Fibroblast of peridontal ligament (primary cell): ENCODE results near the gene CRYAB.
"Not testable (repeated sequence)": the region's sequence is repeated elsewhere in the genome, so short reads cannot be mapped to it uniquely, and the experiment has no call there.

ENCODE experiments used
- DNase-seq: peaks from one replicate; pipeline ENCODE4 v3.0.0-alpha.2; 2010; ENCODE audit errors: extremely low read depth

CRYAB gene

DNA sequence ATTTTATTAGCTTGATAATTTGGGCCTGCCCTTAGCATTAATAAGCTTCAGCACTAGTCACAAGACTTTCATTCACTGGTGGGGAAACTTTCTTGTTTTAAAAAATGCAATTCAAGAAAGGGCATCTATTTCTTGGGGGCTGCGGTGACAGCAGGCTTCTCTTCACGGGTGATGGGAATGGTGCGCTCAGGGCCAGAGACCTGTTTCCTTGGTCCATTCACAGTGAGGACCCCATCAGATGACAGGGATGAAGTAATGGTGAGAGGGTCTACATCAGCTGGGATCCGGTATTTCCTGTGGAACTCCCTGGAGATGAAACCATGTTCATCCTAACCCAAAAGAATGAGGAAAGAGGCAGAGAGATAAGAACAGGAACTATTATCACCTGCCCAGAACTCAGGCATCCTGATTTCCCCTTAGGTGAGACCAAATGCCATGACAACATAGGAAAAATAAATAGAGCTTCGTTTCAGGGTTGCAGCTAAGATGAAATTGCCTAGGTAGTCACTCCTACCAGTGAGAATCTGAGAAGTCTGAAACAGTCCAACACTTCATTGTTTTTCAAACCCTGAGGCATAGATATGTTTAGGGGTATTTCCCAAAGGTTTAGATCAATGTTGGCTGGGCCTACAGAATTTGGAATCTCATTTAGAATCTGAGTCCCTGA is 2.8 kb downstream of the CRYAB start:
- no peak for DNase-seq

DNA sequence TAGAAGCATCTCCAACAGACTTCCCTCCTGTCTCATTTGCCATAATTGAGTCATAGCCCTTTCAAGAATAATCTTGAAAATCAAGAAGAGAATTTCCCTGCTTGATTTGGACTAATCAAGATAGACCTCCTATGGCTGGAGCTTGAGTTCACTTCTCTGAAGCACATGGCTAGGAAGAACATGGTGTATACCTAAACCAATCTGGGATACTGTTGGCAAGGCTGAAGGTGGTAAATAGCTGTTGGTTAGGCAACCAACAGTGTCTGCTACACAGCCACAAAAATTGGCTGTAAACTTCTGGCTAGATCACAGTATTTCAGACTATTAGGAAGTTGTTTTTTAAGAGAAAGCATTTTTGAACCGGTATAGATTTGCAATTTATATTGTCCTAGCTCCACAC is 4.9 kb downstream of the CRYAB start:
- no peak for DNase-seq

DNA sequence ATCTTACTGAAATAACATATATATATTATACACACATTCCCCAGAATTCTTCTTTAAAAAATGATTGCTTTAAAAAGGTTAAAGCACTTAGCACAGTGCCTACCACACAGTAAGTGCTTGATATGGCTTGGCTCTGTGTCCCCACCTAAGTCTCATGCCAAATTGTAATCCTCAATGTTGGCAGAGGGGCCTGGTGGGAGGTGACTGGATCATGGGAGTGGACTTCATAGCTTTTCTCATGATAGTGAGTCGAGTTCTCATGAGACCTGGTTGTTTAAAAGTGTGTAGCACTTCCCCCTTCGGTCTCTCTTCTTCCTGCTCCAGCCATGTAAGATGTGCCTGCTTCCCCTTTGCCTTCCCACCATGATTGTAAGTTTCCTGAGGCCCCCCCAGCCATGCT is 6.2 kb downstream of the CRYAB start:
- peak; percentile 66 for DNase-seq

DNA sequence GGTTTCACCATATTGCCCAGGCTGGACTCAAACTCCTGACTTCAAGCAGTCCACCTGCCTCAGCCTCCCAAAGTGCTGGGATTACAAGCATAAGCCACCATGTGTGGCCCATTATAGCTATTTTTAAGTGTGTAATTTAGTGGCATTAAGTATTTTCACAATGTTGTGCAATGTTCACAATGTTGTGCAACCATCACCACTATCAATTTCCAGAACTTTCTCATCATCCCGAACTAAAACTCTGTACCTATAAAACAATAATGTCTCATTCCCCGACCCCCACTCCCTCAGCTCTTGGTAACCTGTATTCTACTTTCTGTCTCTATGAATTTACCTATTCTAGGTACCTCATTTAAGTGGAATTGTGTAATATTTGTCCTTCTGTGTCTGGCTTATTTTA is 24.7 kb downstream of the CRYAB start:
- DNase-seq: no peak

DNA sequence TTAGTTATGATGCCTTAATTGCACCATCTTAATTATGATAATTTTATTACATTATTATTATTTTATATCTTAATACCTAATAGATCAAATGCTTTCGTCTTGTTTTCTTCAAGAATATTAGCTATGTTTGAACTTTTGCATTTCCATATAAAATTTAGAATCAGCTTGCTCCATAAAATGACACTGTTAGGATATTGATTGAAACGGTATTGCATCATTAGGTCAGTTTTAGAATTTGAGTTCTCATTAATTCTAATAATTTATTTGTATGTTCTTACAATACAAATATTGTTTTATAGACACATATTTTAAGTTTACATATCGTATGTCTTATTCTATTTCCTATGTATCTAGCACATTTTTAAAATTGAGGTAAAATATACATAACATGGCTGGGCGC is 25.5 kb downstream of the CRYAB start:
- no peak for DNase-seq

DNA sequence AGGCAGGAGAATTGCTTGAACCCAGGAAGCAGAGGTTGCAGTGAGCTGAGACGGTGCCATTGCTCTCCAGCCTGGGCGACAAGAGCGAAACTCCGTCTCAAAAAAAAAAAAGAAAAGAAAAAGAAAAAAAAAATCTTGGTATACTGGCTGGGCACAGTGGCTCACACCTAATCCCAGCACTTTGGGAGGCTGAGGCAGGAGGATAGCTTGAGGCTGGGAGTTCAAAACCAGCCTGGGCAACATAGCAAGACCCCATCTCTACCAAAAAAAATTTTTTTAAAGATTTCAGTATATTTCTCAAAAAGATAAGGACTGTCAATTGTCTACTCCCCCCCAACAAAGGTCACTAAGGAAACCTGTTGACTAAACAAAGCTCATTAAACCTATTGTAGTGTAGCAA is 26.5 kb downstream of the CRYAB start:
- DNase-seq: not testable (repeated sequence)

DNA sequence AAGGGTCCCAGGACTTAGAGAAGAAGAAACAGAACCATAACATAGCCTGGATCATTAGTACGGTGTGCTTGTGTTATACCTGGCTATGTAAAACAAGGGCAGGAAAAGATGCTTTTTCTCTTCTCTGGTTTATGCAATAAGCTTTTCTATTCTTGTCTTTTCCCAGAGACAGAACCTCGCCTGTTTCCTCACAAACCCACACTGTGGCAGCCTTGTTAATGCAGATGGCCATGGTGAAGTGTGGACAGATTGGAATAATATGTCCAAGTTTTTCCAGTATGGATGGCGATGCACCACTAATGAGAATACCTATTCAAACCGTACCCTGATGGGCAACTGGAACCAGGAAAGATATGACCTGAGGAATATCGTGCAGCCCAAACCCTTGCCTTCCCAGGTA is 29.4 kb downstream of the CRYAB start:
- DNase-seq: no peak

DNA sequence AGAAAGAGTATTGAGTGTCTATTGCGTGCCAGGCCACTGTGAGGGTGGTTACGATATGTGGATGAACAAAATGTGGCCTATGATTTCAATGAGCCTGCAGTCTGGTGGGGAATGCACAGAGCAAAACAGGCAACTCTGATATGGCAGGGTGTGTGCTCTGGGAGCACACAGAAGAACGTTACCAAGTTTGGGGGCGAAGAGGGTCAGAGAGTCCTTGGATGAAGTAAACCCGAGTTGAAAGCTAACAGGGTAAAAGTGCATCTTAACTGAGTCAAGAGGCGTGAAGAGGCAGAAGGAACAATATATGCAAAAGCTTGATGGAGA is 32.0 kb downstream of the CRYAB start:
- no peak for DNase-seq

DNA sequence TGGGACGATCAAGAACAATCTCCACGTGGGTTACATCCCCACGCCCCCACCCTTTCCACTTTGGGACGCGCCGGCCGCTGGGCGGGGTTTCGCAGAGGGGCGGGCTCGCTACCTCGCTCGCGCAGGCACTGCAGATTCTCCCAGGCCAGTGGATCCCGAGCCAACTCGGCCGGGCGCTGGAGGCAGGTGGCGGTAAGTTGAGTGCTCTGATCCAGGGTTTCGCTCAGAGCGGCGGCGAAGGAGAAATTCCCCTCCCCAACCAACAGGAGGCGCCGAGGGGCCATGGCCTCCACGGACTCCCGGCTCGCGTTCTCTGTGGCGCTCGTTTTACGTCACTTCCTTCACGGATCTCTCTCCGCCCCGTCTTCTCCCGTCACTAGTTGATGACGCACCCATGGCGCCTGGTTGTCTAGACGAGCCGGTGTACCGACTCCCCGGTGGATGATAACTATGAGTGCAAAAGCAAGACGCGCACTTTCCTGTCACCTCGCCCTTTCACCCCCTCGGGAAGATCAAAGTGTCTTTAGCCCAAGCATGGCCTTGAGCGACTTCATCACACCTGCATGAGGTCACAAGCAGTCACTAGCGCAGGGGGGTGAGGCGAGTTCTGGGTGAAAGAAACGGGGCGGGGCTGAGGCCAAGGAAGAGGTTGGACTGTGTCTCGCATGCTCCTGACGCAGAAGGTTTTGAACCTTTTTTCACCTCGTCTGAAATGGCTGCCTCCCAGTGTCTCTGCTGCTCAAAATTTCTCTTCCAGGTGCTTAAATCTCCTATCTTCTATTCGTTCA is 32.5 kb downstream of the CRYAB start, which contains the start of the genes CFAP68 and FDXACB1:
CFAP68 (plus strand) TSS at position 693 of the 788 bp plus-strand sequence; CDS start at position 713, 20 bp downstream.
FDXACB1 (minus strand) TSS at position 317 of the 788 bp plus-strand sequence; CDS start at position 284, 33 bp downstream.
- peak; percentile 98 for DNase-seq

DNA sequence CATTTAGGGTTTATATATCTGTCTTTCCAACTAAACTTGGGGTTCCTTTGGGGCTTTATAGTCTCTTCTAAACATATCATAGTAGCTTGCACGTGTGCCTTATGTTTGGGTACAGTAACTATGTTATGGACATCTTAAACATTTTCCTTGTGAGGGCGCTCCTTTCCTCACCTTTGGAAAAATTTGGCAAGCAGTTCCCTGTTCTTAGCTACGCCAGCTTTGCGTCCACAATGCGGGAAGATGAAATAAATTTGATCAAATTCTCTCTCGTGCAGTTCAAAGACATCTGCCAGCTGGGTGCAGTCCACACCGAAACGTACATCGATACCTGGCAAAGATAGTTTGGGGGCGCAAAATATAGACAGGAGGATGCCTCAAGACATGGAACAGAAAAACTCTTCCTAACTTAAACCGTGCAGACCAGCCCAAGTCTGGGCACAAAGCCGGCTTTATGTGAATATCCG is 33.2 kb downstream of the CRYAB start:
- DNase-seq: peak; percentile 18

DNA sequence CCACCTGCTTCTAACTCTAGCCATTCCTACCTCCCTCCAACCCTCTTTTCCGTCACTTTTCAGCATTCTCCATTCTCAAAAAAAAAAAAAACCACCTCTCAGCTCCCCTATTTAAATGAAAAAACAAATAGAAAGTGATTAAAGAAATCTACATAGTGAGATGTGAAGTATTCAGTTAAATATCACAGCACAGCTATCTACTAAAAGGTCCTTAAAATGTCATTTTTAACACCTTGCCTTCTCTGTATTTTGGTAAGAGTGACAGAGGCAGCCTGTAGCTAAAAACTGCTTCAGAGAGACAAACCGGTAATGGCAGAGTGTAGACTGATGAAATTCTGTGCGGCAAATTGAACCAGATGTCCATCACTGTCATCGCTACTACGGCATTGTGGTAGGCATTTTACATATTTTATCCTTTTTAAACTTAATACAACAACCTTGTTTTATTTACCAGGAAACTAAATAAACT is 39.8 kb downstream of the CRYAB start:
- no peak for DNase-seq

DNA sequence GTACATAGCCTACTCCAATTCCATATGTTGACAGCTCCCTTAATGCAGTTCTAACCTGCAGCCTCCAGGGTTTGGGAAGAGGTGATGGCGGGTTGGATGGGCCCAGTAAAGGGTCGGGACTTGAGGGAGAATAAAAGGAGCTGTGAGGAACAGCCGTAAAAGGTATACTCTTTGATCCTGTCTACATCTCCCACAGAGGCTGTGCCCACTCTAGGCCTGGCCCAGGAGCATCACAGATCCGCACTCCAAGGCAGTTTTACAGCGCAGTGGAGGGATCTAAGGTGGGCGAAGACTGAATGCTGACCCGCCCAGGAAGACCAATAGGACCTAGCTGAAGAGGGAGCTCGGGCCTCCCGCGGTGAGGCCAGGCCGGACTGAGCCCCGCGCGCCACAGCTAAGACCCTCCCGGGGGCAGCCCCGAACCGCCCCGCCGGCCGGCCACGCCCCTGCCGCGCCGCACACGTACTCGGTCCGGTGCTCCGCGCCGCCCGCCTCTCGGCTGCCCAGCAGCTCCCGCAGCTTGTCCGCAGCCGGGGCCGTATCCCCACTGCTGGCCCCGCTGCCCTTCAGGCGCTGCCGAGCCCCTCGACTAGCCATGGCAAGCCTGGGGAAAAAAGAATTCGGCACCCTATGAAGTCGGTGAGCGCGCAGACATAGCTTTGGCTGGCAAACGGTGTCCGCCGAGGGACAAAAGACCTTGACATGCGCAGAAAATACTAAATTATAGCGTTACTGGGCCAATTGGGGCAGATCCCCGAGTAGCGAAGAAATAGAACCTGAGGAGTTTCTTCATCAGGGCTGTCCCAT is 40.5 kb downstream of the CRYAB start, which contains the start of gene ALG9:
ALG9 (minus strand) TSS at position 696 of the 807 bp plus-strand sequence; CDS start at position 597, 99 bp downstream.
- peak; percentile 86 for DNase-seq

DNA sequence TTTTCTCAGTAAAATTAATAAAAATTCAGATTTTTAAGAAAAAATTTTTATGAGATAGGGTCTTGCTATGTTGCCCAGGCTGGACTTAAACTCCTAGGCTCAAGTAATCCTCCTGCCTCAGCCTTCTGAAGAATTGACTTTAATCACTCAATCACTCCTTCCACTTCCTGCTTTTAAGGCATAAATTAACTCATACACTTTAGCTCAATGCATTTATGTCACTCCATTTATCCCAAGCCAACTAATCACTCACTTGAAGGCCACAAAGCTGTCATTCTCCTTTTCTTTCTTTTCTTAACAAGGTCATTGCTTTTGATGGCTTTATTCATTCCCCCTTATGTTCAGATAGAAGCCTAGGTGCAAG is 41.1 kb downstream of the CRYAB start:
- DNase-seq: no peak

DNA sequence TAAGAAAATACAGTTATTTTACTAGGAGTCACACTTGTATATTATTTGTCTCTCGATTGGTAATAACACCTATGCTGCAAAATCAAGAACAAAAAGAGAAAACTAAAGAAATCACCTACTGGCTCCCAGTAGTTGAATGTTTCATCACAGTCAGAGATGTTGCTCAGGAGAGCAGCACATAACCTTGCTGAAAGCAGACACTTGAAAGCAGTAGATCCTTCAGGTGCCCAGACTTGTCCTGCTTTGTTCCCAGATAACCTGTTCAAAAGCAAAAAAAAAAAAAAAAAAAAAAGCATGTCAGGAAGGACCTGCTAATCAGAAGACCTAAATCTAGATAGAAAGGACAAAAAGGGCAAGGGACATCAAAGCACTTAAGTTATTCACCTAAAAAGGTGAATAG is 41.5 kb downstream of the CRYAB start:
- DNase-seq: no peak

DNA sequence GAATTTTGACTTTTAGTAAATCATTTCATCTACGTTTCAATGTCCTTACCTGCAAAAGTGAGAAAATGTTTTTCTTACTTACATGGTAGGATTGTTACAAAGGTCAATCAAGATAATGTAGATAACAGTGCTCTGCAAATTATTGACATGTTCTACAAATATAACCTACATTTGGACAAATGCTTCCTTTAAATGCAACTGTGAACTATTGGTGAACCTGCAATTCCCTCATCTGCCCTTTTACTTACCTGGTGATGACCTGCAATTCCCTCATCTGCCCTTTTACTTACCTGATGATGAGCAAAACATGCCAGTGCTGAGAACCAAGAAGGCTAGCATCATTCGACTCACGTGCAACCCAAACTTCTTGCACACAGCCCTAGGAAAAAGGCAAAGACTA is 51.3 kb downstream of the CRYAB start:
- DNase-seq: no peak
